Gastroesophageal sphincter (tissue), 4 donors: Measurements from ENCODE around the gene PATL1. TPM values are rescaled to one million over a fixed set of nuclear protein-coding genes. Genes with fewer than 3 reads are reported as not detected.

Experiments used
- ATAC-seq: fragments of 150-250 bp; one replicate; pipeline ENCODE4 v1.9.1; 2016; ENCODE audit warnings: mild to moderate bottlenecking, moderate library complexity
- H3K27ac ChIP-seq, 4 donors: fragments of 200-600 bp; sonication (generic) in 3 of 4; 1 replicate in 3 of 4; 2 replicates in 1 of 4; pipeline ENCODE4 v1.5.1; 2016 to 2019
- H3K27me3 ChIP-seq: fragments of 200-600 bp; sonication (generic); one replicate; pipeline ENCODE4 v1.5.1; 2019
- H3K36me3 ChIP-seq, 2 donors: fragments of 200-600 bp; sonication (generic); one replicate each; pipeline ENCODE4 v1.5.1; 2019; ENCODE audit warnings: control low read depth in 1 of 2
- H3K4me1 ChIP-seq, 3 donors: fragments of 200-600 bp; sonication (generic); 1 replicate in 2 of 3; 2 replicates in 1 of 3; pipeline ENCODE4 v1.5.1; 2016 to 2019; ENCODE audit warnings: control low read depth in 2 of 3
- H3K4me3 ChIP-seq, 2 donors: fragments of 200-600 bp; sonication (generic); one replicate each; pipeline ENCODE4 v1.5.1; 2019; ENCODE audit warnings: mild to moderate bottlenecking in 1 of 2, moderate library complexity in 1 of 2
- H3K9me3 ChIP-seq, 3 donors: fragments of 200-600 bp; sonication (generic); one replicate each; pipeline ENCODE4 v1.5.1; 2017 to 2019; ENCODE audit warnings: control low read depth in 2 of 3
- EP300 ChIP-seq: sonication (generic); formaldehyde crosslinking; IDR thresholded peaks from one replicate; pipeline ENCODE4 v1.6.1; 2017; ENCODE audit warnings: antibody characterized with exemption, mild to moderate bottlenecking
- POLR2A ChIP-seq, 2 donors: fragments of 450-650 bp; IDR thresholded peaks; one replicate each; pipeline ENCODE4 v1.6.1; 2017; ENCODE audit warnings: antibody characterized with exemption in 2 of 2, mild to moderate bottlenecking in 2 of 2, moderate library complexity in 1 of 2
- POLR2AphosphoS5 ChIP-seq: sonication (generic); formaldehyde crosslinking; IDR thresholded peaks from one replicate; pipeline ENCODE4 v1.6.1; 2017; ENCODE audit warnings: antibody characterized with exemption
- WGBS, 2 donors: methylation state at CpG; one replicate each; pipeline ENCODE4 v1.1.5; 2018; ENCODE audit warnings: low coverage in 1 of 2; 5-methylcytosine and 5-hydroxymethylcytosine counted together
- total RNA-seq, 4 donors: library from RNA; depleted of rRNA; stranded (reverse); fragments of >200 nt; gene quantifications; one replicate each; pipeline ENCODE4 v1.1.0, GENCODE V29; 2016
- TF ChIP-seq, protein P1 (sequence below), 4 experiments: fragments of 200-600 bp in 2 of 4; fragments of 450-650 bp in 2 of 4; sonication (generic) in 1 of 4; IDR thresholded peaks; one replicate each; pipeline ENCODE4 v1.5.1; 2017 to 2019; ENCODE audit warnings: antibody characterized with exemption in 4 of 4, mild to moderate bottlenecking in 2 of 4, moderate library complexity in 2 of 4

PATL1 gene
- total RNA-seq, 4 donors from 2014 or later: 13.9 to 16.3 (median 15.5) TPM

GRCh38 chr11:59680287-59681154, 11.7 kb upstream of the PATL1 start:
- 25% methylated on average over 1 of the region's 1 CpG; no CpG with 5 or more reads in 1 of the 2 donors for WGBS, 2 donors
- TF ChIP-seq POLR2AphosphoS5: no peak
- no peak for TF ChIP-seq EP300
- TF ChIP-seq, protein P1, sequence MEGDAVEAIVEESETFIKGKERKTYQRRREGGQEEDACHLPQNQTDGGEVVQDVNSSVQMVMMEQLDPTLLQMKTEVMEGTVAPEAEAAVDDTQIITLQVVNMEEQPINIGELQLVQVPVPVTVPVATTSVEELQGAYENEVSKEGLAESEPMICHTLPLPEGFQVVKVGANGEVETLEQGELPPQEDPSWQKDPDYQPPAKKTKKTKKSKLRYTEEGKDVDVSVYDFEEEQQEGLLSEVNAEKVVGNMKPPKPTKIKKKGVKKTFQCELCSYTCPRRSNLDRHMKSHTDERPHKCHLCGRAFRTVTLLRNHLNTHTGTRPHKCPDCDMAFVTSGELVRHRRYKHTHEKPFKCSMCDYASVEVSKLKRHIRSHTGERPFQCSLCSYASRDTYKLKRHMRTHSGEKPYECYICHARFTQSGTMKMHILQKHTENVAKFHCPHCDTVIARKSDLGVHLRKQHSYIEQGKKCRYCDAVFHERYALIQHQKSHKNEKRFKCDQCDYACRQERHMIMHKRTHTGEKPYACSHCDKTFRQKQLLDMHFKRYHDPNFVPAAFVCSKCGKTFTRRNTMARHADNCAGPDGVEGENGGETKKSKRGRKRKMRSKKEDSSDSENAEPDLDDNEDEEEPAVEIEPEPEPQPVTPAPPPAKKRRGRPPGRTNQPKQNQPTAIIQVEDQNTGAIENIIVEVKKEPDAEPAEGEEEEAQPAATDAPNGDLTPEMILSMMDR (IDR thresholded peaks at IDR 0.05): peak; percentile 18 to 72 (median 62)
- no peak for TF ChIP-seq POLR2A (IDR thresholded peaks at IDR 0.05)
- ATAC-seq: peak; percentile 85
- H3K9me3 ChIP-seq: peaks cover 0 to 6% (median 0%) of the 10 kb centered on the region in 3 donors
- H3K27ac ChIP-seq: no peak overlapping the region
- H3K4me3 ChIP-seq: no peak overlapping the region
- H3K27me3 ChIP-seq: no peaks in the 10 kb centered on the region
- no peaks in the 10 kb centered on the region for H3K4me1 ChIP-seq
- no peaks in the 10 kb centered on the region for H3K36me3 ChIP-seq

- no peaks in the 10 kb centered on the region for H3K36me3 ChIP-seq
- no peak overlapping the region for H3K4me3 ChIP-seq
- no peaks in the 10 kb centered on the region for H3K27me3 ChIP-seq
- no peak for TF ChIP-seq POLR2AphosphoS5
- TF ChIP-seq, protein P1 (IDR thresholded peaks at IDR 0.05): no peak
- TF ChIP-seq POLR2A (IDR thresholded peaks at IDR 0.05): no peak
- no peak for TF ChIP-seq EP300
- H3K9me3 ChIP-seq: no peaks in the 10 kb centered on the region
- H3K4me1 ChIP-seq: no peaks in the 10 kb centered on the region
- no peak overlapping the region for H3K27ac ChIP-seq
- no peak for ATAC-seq
These were observed 10.5 kb upstream of the PATL1 start for GRCh38 chr11:59679347-59679746.

DNA sequence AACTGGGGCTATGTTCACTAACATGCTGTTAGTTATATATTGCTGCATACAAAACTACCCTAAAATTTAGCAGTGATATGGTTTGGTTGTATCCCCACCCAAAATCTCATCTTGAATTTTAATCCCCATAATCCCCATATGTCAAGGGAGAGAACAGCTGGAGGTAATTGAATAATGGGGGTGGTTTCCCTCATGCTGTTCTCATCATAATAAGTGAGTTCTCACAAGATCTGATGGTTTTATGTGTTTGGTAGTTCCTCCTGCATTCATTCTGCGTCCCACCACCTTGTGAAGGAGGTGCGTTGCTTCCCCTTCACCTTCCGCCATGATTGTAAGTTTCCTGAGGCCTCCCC, 10.0 kb upstream of the PATL1 start:
- H3K9me3 ChIP-seq: no peaks in the 10 kb centered on the region
- TF ChIP-seq EP300: no peak
- TF ChIP-seq POLR2AphosphoS5: no peak
- TF ChIP-seq, protein P1 (IDR thresholded peaks at IDR 0.05): no peak
- WGBS, 2 donors: 87% methylated on average over 3 of the region's 3 CpGs; no CpG with 5 or more reads in 1 of the 2 donors

DNA sequence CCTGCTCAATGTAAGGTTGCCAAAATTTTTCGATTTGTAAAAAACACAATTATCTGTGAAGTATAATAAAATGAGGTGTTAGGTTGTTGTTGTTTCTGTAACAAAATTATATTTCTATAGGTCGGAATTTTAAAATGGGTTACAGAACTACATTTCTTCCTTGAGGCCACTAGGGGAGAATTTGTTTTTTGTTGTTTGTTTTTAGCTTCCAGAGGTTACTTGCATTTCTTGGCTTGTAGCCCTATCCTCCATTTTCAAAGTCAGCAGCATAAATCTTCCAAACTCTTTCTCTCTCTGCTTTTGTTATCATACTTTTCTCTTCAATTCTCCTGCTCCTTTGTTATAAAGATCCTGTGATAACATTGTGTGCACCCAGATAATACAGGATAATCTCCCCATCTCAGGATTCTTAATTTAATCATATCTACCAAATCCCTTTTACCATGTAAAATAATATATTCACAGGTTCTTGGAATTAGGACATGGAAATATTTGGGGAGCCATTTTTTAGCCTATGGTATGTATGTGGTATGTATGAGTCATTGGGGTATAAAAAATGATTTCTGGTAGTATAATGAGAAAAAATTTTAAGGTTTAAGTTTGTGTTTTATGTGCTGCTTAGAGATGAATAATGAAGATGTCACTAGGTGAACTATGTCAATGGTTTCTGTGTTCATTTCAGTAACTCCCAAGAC, 9.4 kb upstream of the PATL1 start:
- no peak for ATAC-seq
- Histone ChIP-seq H3K4me1 (no peaks in the 10 kb centered on the region), H3K4me3 (no peak overlapping the region), H3K9me3 (no peaks in the 10 kb centered on the region), H3K27me3 (no peaks in the 10 kb centered on the region), H3K36me3 (no peaks in the 10 kb centered on the region), H3K27ac (no peak overlapping the region)
- TF ChIP-seq, protein P1 (IDR thresholded peaks at IDR 0.05): no peak
- TF ChIP-seq POLR2A (IDR thresholded peaks at IDR 0.05) (no peak), POLR2AphosphoS5 (no peak), EP300 (no peak)
- WGBS, 2 donors: 91 to 100% methylated on average over 2 of the region's 2 CpGs

More for the DNA sequence above, 10.0 kb upstream of the PATL1 start:
- no peak for ATAC-seq
- Histone ChIP-seq H3K4me1 (no peaks in the 10 kb centered on the region), H3K27ac (no peak overlapping the region), H3K36me3 (no peaks in the 10 kb centered on the region), H3K4me3 (no peak overlapping the region), H3K27me3 (no peaks in the 10 kb centered on the region)
